A172 (cell line): ENCODE measurements around the gene EID3. TPM values are rescaled to one million over a fixed set of nuclear protein-coding genes. Genes with fewer than 3 reads are reported as not detected.

Experiments
- DNase-seq: peaks from one replicate; pipeline ENCODE4 v3.0.0-alpha.2; 2015; ENCODE audit warnings: low spot score
- total RNA-seq: library from RNA; depleted of rRNA; stranded (reverse); fragments of >200 nt; shearing (Covaris generic); gene quantifications from 2 replicates; pipeline ENCODE4 v1.2.3, GENCODE V29; 2014

Gene EID3
- total RNA-seq, 1 experiment from 2014 or later: 5.7 TPM

GRCh38 chr12:104339663-104340062, 36.1 kb downstream of the EID3 start:
- DNase-seq: no peak

- DNase-seq: no peak
Measured at GRCh38 chr12:104340177-104340576, 36.6 kb downstream of the EID3 start.

- no peak for DNase-seq
Measured at GRCh38 chr12:104340925-104341611, 37.5 kb downstream of the EID3 start.

GRCh38 chr12:104342147-104342546, 38.6 kb downstream of the EID3 start:
- no peak for DNase-seq

GRCh38 chr12:104342635-104343249, 39.2 kb downstream of the EID3 start:
- DNase-seq: no peak

GRCh38 chr12:104344682-104345081, 41.1 kb downstream of the EID3 start:
- no peak for DNase-seq

GRCh38 chr12:104345234-104346066, 41.9 kb downstream of the EID3 start:
- no peak for DNase-seq

GRCh38 chr12:104347374-104348075, 44.0 kb downstream of the EID3 start:
- DNase-seq: no peak

GRCh38 chr12:104348283-104348993, 44.9 kb downstream of the EID3 start:
- no peak for DNase-seq

- no peak for DNase-seq
Measured at GRCh38 chr12:104348994-104349494, 45.5 kb downstream of the EID3 start.

- DNase-seq: no peak
Measured at GRCh38 chr12:104350211-104351056, 46.9 kb downstream of the EID3 start.

- no peak for DNase-seq
Measured at GRCh38 chr12:104351057-104351983, 47.8 kb downstream of the EID3 start.

GRCh38 chr12:104352106-104352713, 48.7 kb downstream of the EID3 start:
- no peak for DNase-seq

- no peak for DNase-seq
Measured at GRCh38 chr12:104353012-104353981, 49.8 kb downstream of the EID3 start.

GRCh38 chr12:104354167-104354867, 50.8 kb downstream of the EID3 start:
- no peak for DNase-seq
